ENCODE results near the gene SEC14L2.
A peak's percentile ranks its signal among the peaks of the same experiment; 100 is the strongest.

SEC14L2 gene

GRCh38 chr22:30354644-30355043, 42.2 kb upstream of the SEC14L2 start:
- H3K4me1 ChIP-seq (ENCODE audit: control insufficient read depth in 1 of 2, insufficient read depth in 1 of 2, low read depth in 1 of 2, low read length in 1 of 2) = peaks cover 25 to 32% of the 10 kb centered on the region in 2 experiments
- no peak for TF ChIP-seq CTCF (IDR thresholded peaks at IDR 0.05)

GRCh38 chr22:30356449-30357235, 40.2 kb upstream of the SEC14L2 start, which contains the start of the genes CCDC157 and SF3A1:
Gene CCDC157 (plus strand): TSS chr22:30357007. CDS start chr22:30366001, 8,994 bp downstream.
Gene SF3A1 (minus strand): TSS chr22:30356894. CDS start chr22:30356792, 102 bp downstream.
- H3K36me3 ChIP-seq = peaks cover 18% of the 10 kb centered on the region
- TF ChIP-seq CTCF (IDR thresholded peaks at IDR 0.05) = peak; percentile 46
- H3K9me3 ChIP-seq = peaks cover 6% of the 10 kb centered on the region
- H3K27ac ChIP-seq = peak within 1 kb of the TSS; percentile 92
- H3K4me3 ChIP-seq (ENCODE audit: low read depth in 1 of 2, low read length in 1 of 2) = peak within 1 kb of the TSS; percentile 87 to 99
- H3K27me3 ChIP-seq = peaks cover 23% of the 10 kb centered on the region
- H3K4me1 ChIP-seq (ENCODE audit: control insufficient read depth in 1 of 2, insufficient read depth in 1 of 2, low read depth in 1 of 2, low read length in 1 of 2) = peaks cover 25 to 32% of the 10 kb centered on the region in 2 experiments

More at GRCh38 chr22:30354644-30355043, 42.2 kb upstream of the SEC14L2 start:
- Histone ChIP-seq H3K27ac (peak overlapping the region; percentile 92), H3K4me3 (ENCODE audit: low read depth in 1 of 2, low read length in 1 of 2) (peak overlapping the region in 1 of 2 experiments; percentile 87), H3K27me3 (peaks cover 23% of the 10 kb centered on the region), H3K36me3 (peaks cover 38% of the 10 kb centered on the region), H3K9me3 (peaks cover 6% of the 10 kb centered on the region)

- Histone ChIP-seq H3K27ac (peak overlapping the region; percentile 92), H3K36me3 (peaks cover 12% of the 10 kb centered on the region), H3K27me3 (peaks cover 23% of the 10 kb centered on the region), H3K9me3 (peaks cover 1% of the 10 kb centered on the region), H3K4me3 (ENCODE audit: low read depth in 1 of 2, low read length in 1 of 2) (peak overlapping the region; percentile 87 to 99), H3K4me1 (ENCODE audit: control insufficient read depth in 1 of 2, insufficient read depth in 1 of 2, low read depth in 1 of 2, low read length in 1 of 2) (peaks cover 25 to 32% of the 10 kb centered on the region in 2 experiments)
- TF ChIP-seq CTCF (IDR thresholded peaks at IDR 0.05) = no peak
These were observed 39.6 kb upstream of the SEC14L2 start for GRCh38 chr22:30357236-30357570.

- Histone ChIP-seq H3K27me3 (peaks cover 23% of the 10 kb centered on the region), H3K27ac (no peak overlapping the region), H3K4me1 (ENCODE audit: control insufficient read depth in 1 of 2, insufficient read depth in 1 of 2, low read depth in 1 of 2, low read length in 1 of 2) (peaks cover 25 to 32% of the 10 kb centered on the region in 2 experiments), H3K9me3 (no peaks in the 10 kb centered on the region), H3K4me3 (ENCODE audit: low read depth in 1 of 2, low read length in 1 of 2) (peak overlapping the region in 1 of 2 experiments; percentile 87), H3K36me3 (peaks cover 7% of the 10 kb centered on the region)
- no peak for TF ChIP-seq CTCF (IDR thresholded peaks at IDR 0.05)
These were observed 39.1 kb upstream of the SEC14L2 start for GRCh38 chr22:30357650-30358215.

GRCh38 chr22:30358541-30358940, 38.3 kb upstream of the SEC14L2 start:
- Histone ChIP-seq H3K9me3 (no peaks in the 10 kb centered on the region), H3K4me3 (ENCODE audit: low read depth in 1 of 2, low read length in 1 of 2) (no peak overlapping the region), H3K4me1 (ENCODE audit: control insufficient read depth in 1 of 2, insufficient read depth in 1 of 2, low read depth in 1 of 2, low read length in 1 of 2) (peaks cover 25 to 32% of the 10 kb centered on the region in 2 experiments), H3K27me3 (peaks cover 23% of the 10 kb centered on the region), H3K27ac (no peak overlapping the region), H3K36me3 (peaks cover 3% of the 10 kb centered on the region)
- TF ChIP-seq CTCF (IDR thresholded peaks at IDR 0.05) = no peak
